ENCODE results near the gene KIAA1614.

The KIAA1614 gene

GRCh38 chr1:180997843-180998504 lies 85.3 kb downstream of the KIAA1614 start:
- peaks cover 5% of the 10 kb centered on the region for H3K4me1 ChIP-seq (ENCODE audit: insufficient read depth, low read length)
- H3K36me3 ChIP-seq (ENCODE audit: insufficient read depth, low read length) = peaks cover 21% of the 10 kb centered on the region
- H3K9me3 ChIP-seq (ENCODE audit: low read length) = no peaks in the 10 kb centered on the region
- H3K4me3 ChIP-seq (ENCODE audit: low read depth in 1 of 2, low read length in 2 of 2) = no peak overlapping the region
- no peaks in the 10 kb centered on the region for H3K27me3 ChIP-seq (ENCODE audit: control insufficient read depth in 1 of 2, insufficient read depth in 2 of 2, low read length in 2 of 2)
- H3K9ac ChIP-seq (ENCODE audit: low read length) = no peak overlapping the region
- no peak overlapping the region for H3K27ac ChIP-seq (ENCODE audit: low read depth, low read length)
